ENCODE data around the gene GPR17.

DNA sequence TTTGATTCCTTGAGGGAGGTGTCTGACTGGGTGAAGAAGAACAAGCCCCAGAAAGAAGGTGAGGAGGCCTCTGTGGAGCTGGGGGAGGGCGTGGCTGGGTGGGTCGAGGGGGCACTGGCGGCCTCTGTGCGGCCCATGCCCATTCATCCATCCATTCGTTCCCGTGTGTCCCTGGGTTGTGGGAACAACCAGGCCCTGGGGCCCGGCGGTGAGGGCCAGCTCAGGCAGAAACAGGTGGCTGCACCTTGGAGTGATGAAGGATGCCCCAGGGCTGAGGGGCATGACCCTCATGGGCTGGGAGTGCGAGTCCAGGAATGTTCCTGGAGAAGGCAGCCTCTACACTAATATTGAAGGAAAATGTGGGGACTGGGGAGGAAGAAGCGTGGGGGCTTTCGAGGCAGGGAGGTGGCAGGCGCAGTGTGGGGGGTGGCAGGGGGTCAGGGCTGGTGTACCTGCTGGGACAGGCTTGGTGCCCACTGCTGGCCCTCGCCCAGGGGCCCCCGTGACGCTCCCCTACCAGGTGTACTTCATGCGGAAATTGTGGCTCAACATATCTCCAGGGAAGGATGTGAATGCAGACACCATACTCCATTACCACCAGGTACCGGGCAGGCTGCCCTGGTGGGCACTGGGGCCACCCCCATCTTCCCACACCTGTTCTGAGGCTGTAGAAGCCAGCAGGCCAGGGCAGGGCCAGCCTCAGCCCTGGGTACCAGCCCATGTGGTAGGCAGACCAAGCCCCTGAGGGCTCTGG is 11.2 kb upstream of the GPR17 start:
- no peak for TF ChIP-seq POLR2AphosphoS5 (IDR thresholded peaks at IDR 0.05; ENCODE audit: low read depth)
- no peak for TF ChIP-seq EZH2phosphoT487 (IDR thresholded peaks at IDR 0.05; ENCODE audit: unreplicated experiment)
- TF ChIP-seq, protein P1, sequence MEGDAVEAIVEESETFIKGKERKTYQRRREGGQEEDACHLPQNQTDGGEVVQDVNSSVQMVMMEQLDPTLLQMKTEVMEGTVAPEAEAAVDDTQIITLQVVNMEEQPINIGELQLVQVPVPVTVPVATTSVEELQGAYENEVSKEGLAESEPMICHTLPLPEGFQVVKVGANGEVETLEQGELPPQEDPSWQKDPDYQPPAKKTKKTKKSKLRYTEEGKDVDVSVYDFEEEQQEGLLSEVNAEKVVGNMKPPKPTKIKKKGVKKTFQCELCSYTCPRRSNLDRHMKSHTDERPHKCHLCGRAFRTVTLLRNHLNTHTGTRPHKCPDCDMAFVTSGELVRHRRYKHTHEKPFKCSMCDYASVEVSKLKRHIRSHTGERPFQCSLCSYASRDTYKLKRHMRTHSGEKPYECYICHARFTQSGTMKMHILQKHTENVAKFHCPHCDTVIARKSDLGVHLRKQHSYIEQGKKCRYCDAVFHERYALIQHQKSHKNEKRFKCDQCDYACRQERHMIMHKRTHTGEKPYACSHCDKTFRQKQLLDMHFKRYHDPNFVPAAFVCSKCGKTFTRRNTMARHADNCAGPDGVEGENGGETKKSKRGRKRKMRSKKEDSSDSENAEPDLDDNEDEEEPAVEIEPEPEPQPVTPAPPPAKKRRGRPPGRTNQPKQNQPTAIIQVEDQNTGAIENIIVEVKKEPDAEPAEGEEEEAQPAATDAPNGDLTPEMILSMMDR (conservative IDR thresholded peaks at IDR 0.05; ENCODE audit: low read depth in 2 of 2) = no peak
- TF ChIP-seq NANOG (IDR thresholded peaks at IDR 0.05; ENCODE audit: borderline replicate concordance) = no peak
- no peak for TF ChIP-seq EZH2 (IDR thresholded peaks at IDR 0.05; ENCODE audit: low read depth, unreplicated experiment)
- TF ChIP-seq, protein P2, sequence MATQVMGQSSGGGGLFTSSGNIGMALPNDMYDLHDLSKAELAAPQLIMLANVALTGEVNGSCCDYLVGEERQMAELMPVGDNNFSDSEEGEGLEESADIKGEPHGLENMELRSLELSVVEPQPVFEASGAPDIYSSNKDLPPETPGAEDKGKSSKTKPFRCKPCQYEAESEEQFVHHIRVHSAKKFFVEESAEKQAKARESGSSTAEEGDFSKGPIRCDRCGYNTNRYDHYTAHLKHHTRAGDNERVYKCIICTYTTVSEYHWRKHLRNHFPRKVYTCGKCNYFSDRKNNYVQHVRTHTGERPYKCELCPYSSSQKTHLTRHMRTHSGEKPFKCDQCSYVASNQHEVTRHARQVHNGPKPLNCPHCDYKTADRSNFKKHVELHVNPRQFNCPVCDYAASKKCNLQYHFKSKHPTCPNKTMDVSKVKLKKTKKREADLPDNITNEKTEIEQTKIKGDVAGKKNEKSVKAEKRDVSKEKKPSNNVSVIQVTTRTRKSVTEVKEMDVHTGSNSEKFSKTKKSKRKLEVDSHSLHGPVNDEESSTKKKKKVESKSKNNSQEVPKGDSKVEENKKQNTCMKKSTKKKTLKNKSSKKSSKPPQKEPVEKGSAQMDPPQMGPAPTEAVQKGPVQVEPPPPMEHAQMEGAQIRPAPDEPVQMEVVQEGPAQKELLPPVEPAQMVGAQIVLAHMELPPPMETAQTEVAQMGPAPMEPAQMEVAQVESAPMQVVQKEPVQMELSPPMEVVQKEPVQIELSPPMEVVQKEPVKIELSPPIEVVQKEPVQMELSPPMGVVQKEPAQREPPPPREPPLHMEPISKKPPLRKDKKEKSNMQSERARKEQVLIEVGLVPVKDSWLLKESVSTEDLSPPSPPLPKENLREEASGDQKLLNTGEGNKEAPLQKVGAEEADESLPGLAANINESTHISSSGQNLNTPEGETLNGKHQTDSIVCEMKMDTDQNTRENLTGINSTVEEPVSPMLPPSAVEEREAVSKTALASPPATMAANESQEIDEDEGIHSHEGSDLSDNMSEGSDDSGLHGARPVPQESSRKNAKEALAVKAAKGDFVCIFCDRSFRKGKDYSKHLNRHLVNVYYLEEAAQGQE (IDR thresholded peaks at IDR 0.05; ENCODE audit: unreplicated experiment) = no peak
- TF ChIP-seq CREB1 (CRISPR knock-in tag; IDR thresholded peaks at IDR 0.05; ENCODE audit: low read depth) = no peak
- TF ChIP-seq JUNB (IDR thresholded peaks at IDR 0.05; ENCODE audit: unreplicated experiment) = no peak
- TF ChIP-seq, protein P3, sequence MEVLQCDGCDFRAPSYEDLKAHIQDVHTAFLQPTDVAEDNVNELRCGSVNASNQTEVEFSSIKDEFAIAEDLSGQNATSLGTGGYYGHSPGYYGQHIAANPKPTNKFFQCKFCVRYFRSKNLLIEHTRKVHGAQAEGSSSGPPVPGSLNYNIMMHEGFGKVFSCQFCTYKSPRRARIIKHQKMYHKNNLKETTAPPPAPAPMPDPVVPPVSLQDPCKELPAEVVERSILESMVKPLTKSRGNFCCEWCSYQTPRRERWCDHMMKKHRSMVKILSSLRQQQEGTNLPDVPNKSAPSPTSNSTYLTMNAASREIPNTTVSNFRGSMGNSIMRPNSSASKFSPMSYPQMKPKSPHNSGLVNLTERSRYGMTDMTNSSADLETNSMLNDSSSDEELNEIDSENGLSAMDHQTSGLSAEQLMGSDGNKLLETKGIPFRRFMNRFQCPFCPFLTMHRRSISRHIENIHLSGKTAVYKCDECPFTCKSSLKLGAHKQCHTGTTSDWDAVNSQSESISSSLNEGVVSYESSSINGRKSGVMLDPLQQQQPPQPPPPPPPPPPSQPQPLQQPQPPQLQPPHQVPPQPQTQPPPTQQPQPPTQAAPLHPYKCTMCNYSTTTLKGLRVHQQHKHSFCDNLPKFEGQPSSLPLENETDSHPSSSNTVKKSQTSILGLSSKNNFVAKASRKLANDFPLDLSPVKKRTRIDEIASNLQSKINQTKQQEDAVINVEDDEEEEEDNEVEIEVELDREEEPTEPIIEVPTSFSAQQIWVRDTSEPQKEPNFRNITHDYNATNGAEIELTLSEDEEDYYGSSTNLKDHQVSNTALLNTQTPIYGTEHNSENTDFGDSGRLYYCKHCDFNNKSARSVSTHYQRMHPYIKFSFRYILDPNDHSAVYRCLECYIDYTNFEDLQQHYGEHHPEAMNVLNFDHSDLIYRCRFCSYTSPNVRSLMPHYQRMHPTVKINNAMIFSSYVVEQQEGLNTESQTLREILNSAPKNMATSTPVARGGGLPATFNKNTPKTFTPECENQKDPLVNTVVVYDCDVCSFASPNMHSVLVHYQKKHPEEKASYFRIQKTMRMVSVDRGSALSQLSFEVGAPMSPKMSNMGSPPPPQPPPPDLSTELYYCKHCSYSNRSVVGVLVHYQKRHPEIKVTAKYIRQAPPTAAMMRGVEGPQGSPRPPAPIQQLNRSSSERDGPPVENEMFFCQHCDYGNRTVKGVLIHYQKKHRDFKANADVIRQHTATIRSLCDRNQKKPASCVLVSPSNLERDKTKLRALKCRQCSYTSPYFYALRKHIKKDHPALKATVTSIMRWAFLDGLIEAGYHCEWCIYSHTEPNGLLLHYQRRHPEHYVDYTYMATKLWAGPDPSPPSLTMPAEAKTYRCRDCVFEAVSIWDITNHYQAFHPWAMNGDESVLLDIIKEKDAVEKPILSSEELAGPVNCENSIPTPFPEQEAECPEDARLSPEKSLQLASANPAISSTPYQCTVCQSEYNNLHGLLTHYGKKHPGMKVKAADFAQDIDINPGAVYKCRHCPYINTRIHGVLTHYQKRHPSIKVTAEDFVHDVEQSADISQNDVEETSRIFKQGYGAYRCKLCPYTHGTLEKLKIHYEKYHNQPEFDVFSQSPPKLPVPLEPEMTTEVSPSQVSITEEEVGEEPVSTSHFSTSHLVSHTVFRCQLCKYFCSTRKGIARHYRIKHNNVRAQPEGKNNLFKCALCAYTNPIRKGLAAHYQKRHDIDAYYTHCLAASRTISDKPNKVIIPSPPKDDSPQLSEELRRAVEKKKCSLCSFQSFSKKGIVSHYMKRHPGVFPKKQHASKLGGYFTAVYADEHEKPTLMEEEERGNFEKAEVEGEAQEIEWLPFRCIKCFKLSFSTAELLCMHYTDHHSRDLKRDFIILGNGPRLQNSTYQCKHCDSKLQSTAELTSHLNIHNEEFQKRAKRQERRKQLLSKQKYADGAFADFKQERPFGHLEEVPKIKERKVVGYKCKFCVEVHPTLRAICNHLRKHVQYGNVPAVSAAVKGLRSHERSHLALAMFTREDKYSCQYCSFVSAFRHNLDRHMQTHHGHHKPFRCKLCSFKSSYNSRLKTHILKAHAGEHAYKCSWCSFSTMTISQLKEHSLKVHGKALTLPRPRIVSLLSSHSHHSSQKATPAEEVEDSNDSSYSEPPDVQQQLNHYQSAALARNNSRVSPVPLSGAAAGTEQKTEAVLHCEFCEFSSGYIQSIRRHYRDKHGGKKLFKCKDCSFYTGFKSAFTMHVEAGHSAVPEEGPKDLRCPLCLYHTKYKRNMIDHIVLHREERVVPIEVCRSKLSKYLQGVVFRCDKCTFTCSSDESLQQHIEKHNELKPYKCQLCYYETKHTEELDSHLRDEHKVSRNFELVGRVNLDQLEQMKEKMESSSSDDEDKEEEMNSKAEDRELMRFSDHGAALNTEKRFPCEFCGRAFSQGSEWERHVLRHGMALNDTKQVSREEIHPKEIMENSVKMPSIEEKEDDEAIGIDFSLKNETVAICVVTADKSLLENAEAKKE (CRISPR knock-in tag; IDR thresholded peaks at IDR 0.05) = no peak
- TF ChIP-seq, protein P4, sequence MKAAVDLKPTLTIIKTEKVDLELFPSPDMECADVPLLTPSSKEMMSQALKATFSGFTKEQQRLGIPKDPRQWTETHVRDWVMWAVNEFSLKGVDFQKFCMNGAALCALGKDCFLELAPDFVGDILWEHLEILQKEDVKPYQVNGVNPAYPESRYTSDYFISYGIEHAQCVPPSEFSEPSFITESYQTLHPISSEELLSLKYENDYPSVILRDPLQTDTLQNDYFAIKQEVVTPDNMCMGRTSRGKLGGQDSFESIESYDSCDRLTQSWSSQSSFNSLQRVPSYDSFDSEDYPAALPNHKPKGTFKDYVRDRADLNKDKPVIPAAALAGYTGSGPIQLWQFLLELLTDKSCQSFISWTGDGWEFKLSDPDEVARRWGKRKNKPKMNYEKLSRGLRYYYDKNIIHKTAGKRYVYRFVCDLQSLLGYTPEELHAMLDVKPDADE (IDR thresholded peaks at IDR 0.05) = no peak
- TF ChIP-seq STAT1 (IDR thresholded peaks at IDR 0.05; ENCODE audit: unreplicated experiment) = no peak
- no peak for TF ChIP-seq ZNF331 (CRISPR knock-in tag; IDR thresholded peaks at IDR 0.05; ENCODE audit: low read depth)

All from GM23338 (cell line).